ENCODE results near the gene PSMD5.

The PSMD5 gene

GRCh38 chr9:120878188-120879130 is 35.7 kb upstream of the PSMD5 start:
- DNase-seq (ENCODE audit: low read depth): peak; percentile 40
- peak overlapping the region; percentile 74 for H3K4me3 ChIP-seq (ENCODE audit: low read depth, low read length)
- no peak for TF ChIP-seq CTCF (IDR thresholded peaks at IDR 0.05; ENCODE audit: insufficient read depth, low read depth, low read length, missing control alignments)

- peak overlapping the region; percentile 74 for H3K4me3 ChIP-seq (ENCODE audit: low read depth, low read length)
- TF ChIP-seq CTCF (IDR thresholded peaks at IDR 0.05; ENCODE audit: insufficient read depth, low read depth, low read length, missing control alignments): peak; percentile 16
- peak; percentile 85 for DNase-seq (ENCODE audit: low read depth)
These were observed 34.7 kb upstream of the PSMD5 start for GRCh38 chr9:120877276-120878034.

- no peak for DNase-seq (ENCODE audit: low read depth)
- H3K4me3 ChIP-seq (ENCODE audit: low read depth, low read length): peak within 1 kb of the TSS; percentile 74
- no peak for TF ChIP-seq CTCF (IDR thresholded peaks at IDR 0.05; ENCODE audit: insufficient read depth, low read depth, low read length, missing control alignments)
These were observed 34.1 kb upstream of the PSMD5 start, which contains the start of gene PHF19 for GRCh38 chr9:120876842-120877240. Gene PHF19, minus strand, starts transcription at chr9:120877188. Its CDS starts 2,447 bp downstream, at chr9:120874741.

- H3K4me3 ChIP-seq (ENCODE audit: low read depth, low read length): peak overlapping the region; percentile 71
- TF ChIP-seq CTCF (IDR thresholded peaks at IDR 0.05; ENCODE audit: insufficient read depth, low read depth, low read length, missing control alignments): no peak
- peak; percentile 94 for DNase-seq (ENCODE audit: low read depth)
These were observed 33.5 kb upstream of the PSMD5 start for GRCh38 chr9:120875954-120876841.

- no peak for DNase-seq (ENCODE audit: low read depth)
- TF ChIP-seq CTCF (IDR thresholded peaks at IDR 0.05; ENCODE audit: insufficient read depth, low read depth, low read length, missing control alignments): no peak
- H3K4me3 ChIP-seq (ENCODE audit: low read depth, low read length): peak overlapping the region; percentile 71
These were observed 32.9 kb upstream of the PSMD5 start for GRCh38 chr9:120875643-120875953.

GRCh38 chr9:120875195-120875565 is 32.5 kb upstream of the PSMD5 start:
- H3K4me3 ChIP-seq (ENCODE audit: low read depth, low read length): no peak overlapping the region
- no peak for DNase-seq (ENCODE audit: low read depth)
- TF ChIP-seq CTCF (IDR thresholded peaks at IDR 0.05; ENCODE audit: insufficient read depth, low read depth, low read length, missing control alignments): no peak
